Vagina (tissue), 2 donors: Measurements from ENCODE around the gene C22orf39. TPM values are rescaled to one million over a fixed set of nuclear protein-coding genes. Genes with fewer than 3 reads are reported as not detected.

Source experiments
- DNase-seq, 2 donors: peaks; one replicate each; pipeline ENCODE4 v3.0.0-alpha.2; 2017; ENCODE audit errors: extremely low spot score in 2 of 2
- H3K27ac ChIP-seq: fragments of 200-600 bp; sonication (generic); one replicate; pipeline ENCODE4 v1.5.1; 2019
- H3K27me3 ChIP-seq: fragments of 200-600 bp; sonication (generic); one replicate; pipeline ENCODE4 v1.5.1; 2019
- H3K36me3 ChIP-seq, 2 donors: fragments of 200-600 bp; sonication (generic); one replicate each; pipeline ENCODE4 v1.5.1; 2017 to 2019
- H3K4me1 ChIP-seq: fragments of 200-600 bp; sonication (generic); one replicate; pipeline ENCODE4 v1.5.1; 2019
- H3K4me3 ChIP-seq, 2 donors: fragments of 200-600 bp; sonication (generic); 1 replicate in 1 of 2; 2 replicates in 1 of 2; pipeline ENCODE4 v1.5.1; 2016 to 2019
- H3K9me3 ChIP-seq: fragments of 200-600 bp; sonication (generic); one replicate; pipeline ENCODE4 v1.5.1; 2019
- POLR2A ChIP-seq, 2 donors: fragments of 450-650 bp; IDR thresholded peaks; one replicate each; pipeline ENCODE4 v1.6.1; 2017; ENCODE audit warnings: antibody characterized with exemption in 2 of 2, mild to moderate bottlenecking in 2 of 2, moderate library complexity in 2 of 2
- POLR2AphosphoS5 ChIP-seq, 2 donors: sonication (generic); formaldehyde crosslinking; IDR thresholded peaks; one replicate each; pipeline ENCODE4 v1.9.0; 2017; ENCODE audit warnings: antibody characterized with exemption in 2 of 2, mild to moderate bottlenecking in 2 of 2, low read depth in 1 of 2; ENCODE audit not compliant: insufficient read depth in 1 of 2
- intact Hi-C: fragments of 100-400 bp; cut with DNase I; formaldehyde crosslinking; loops from one replicate; pipeline ENCODE4 v1.15.1; 2023
- total RNA-seq: library from RNA; depleted of rRNA; stranded (reverse); fragments of >200 nt; gene quantifications from one replicate; pipeline ENCODE4 v1.2.3, GENCODE V29; 2016
- TF ChIP-seq, protein P1 (sequence below), 3 experiments: fragments of 450-650 bp in 2 of 3; fragments of 200-600 bp in 1 of 3; sonication (generic) in 1 of 3; IDR thresholded peaks; one replicate each; pipeline ENCODE4 v1.5.1; 2017 to 2019; ENCODE audit warnings: antibody characterized with exemption in 3 of 3, mild to moderate bottlenecking in 2 of 3, moderate library complexity in 2 of 3

The C22orf39 gene
- total RNA-seq, 1 donor from 2014 or later, result 46.9 TPM

- TF ChIP-seq, protein P1, sequence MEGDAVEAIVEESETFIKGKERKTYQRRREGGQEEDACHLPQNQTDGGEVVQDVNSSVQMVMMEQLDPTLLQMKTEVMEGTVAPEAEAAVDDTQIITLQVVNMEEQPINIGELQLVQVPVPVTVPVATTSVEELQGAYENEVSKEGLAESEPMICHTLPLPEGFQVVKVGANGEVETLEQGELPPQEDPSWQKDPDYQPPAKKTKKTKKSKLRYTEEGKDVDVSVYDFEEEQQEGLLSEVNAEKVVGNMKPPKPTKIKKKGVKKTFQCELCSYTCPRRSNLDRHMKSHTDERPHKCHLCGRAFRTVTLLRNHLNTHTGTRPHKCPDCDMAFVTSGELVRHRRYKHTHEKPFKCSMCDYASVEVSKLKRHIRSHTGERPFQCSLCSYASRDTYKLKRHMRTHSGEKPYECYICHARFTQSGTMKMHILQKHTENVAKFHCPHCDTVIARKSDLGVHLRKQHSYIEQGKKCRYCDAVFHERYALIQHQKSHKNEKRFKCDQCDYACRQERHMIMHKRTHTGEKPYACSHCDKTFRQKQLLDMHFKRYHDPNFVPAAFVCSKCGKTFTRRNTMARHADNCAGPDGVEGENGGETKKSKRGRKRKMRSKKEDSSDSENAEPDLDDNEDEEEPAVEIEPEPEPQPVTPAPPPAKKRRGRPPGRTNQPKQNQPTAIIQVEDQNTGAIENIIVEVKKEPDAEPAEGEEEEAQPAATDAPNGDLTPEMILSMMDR (IDR thresholded peaks at IDR 0.05), result no peak
- no peak for TF ChIP-seq POLR2A (IDR thresholded peaks at IDR 0.05)
- no peak for DNase-seq
- H3K27me3 ChIP-seq, result no peaks in the 10 kb centered on the region
Observed at GRCh38 chr22:19463008-19463407, 15.5 kb upstream of the C22orf39 start.

DNA sequence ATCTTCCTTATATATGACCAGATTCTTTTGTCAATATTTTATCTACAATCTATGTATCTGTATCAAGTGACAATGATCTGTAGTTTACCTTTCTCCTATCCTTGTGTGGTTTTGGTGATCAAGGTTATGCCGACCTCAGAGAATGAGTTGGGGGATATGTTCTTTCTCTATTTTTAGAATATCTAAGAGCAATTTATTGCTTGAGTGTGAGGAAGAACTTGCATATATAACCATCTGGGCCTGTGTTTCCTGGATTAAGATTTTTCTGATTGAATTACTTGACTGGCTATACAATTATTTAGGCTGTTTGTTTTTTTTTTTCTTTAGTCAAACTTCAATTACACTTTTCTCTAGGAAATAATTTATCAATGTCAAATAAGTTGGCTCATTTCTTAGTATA lies 14.0 kb upstream of the C22orf39 start:
- Histone ChIP-seq H3K4me1 (no peaks in the 10 kb centered on the region), H3K27ac (no peak overlapping the region), H3K4me3 (no peak overlapping the region), H3K36me3 (peaks cover 0 to 52% of the 10 kb centered on the region in 2 donors), H3K9me3 (no peaks in the 10 kb centered on the region), H3K27me3 (no peaks in the 10 kb centered on the region)
- intact Hi-C loops, result no loop called here
- DNase-seq, result no peak
- TF ChIP-seq, protein P1 (IDR thresholded peaks at IDR 0.05), result no peak
- no peak for TF ChIP-seq POLR2AphosphoS5 (IDR thresholded peaks at IDR 0.05; ENCODE audit: insufficient read depth in 1 of 2, low read depth in 1 of 2)
- no peak for TF ChIP-seq POLR2A (IDR thresholded peaks at IDR 0.05)

More at GRCh38 chr22:19463008-19463407, 15.5 kb upstream of the C22orf39 start:
- Histone ChIP-seq H3K4me1 (no peaks in the 10 kb centered on the region), H3K27ac (no peak overlapping the region), H3K9me3 (no peaks in the 10 kb centered on the region), H3K4me3 (no peak overlapping the region), H3K36me3 (peaks cover 0 to 52% of the 10 kb centered on the region in 2 donors)
- intact Hi-C loops, result no loop called here

DNA sequence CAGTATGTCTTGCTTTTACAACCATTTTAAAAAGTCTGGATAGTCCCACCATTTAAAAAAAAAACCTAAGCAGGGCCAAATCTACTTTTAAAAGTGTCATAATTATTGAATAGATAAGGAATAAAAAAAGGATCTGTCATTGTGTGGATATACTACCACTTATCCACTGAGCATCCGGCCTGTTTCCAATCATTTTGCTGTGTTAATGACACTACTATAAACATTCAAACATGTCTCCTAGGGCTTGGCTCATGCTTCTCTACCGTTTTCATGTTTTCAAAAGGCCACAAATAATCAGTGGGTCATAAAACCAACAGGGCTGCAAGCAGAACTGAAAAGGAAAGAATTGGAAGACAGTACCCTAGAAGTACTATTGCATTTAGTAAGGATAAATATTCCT lies 12.5 kb upstream of the C22orf39 start:
- intact Hi-C loops, result no loop called here
- peaks cover 0 to 52% of the 10 kb centered on the region in 2 donors for H3K36me3 ChIP-seq
- no peak for DNase-seq
- TF ChIP-seq, protein P1 (IDR thresholded peaks at IDR 0.05), result no peak
- no peak for TF ChIP-seq POLR2A (IDR thresholded peaks at IDR 0.05)
- TF ChIP-seq POLR2AphosphoS5 (IDR thresholded peaks at IDR 0.05; ENCODE audit: insufficient read depth in 1 of 2, low read depth in 1 of 2), result no peak
- no peaks in the 10 kb centered on the region for H3K9me3 ChIP-seq
- no peak overlapping the region for H3K4me3 ChIP-seq
- H3K4me1 ChIP-seq, result no peaks in the 10 kb centered on the region
- no peak overlapping the region for H3K27ac ChIP-seq
- no peaks in the 10 kb centered on the region for H3K27me3 ChIP-seq

DNA sequence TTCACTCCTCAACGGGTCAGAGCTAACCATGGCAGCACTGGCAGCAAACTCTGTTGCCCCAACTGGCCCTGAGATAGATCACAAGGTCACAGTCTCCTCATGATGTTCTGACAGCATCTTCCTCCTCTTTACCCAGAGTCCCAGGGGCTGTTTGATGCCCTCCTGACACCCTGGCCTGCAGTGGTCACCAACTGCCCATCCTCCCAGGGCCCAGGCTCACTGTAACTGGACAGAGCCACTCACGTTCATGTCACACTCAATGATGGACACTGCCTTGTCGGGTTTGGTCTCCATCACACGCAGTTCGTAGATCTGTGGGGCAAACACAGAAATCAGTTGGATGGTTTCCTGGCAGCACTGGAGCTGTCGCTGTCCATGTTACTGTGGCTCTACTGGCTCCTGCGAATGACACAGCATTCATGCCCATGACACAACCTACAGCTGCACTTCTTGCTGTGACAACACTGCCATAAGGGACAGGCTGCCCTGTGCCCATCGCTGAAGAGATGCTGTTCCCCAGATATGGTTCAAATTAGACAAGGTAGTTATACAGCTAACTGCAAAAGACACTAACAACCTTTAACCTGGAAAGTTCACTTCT lies 10.4 kb upstream of the C22orf39 start:
- Histone ChIP-seq H3K4me3 (no peak overlapping the region), H3K4me1 (no peaks in the 10 kb centered on the region), H3K9me3 (no peaks in the 10 kb centered on the region), H3K27me3 (no peaks in the 10 kb centered on the region), H3K36me3 (peaks cover 0 to 60% of the 10 kb centered on the region in 2 donors), H3K27ac (no peak overlapping the region)
- intact Hi-C loops, result no loop called here
- DNase-seq, result no peak
- TF ChIP-seq POLR2A (IDR thresholded peaks at IDR 0.05) (no peak), POLR2AphosphoS5 (IDR thresholded peaks at IDR 0.05; ENCODE audit: insufficient read depth in 1 of 2, low read depth in 1 of 2) (no peak)
- TF ChIP-seq, protein P1 (IDR thresholded peaks at IDR 0.05), result no peak

GRCh38 chr22:19456541-19456940 lies 9.0 kb upstream of the C22orf39 start:
- Histone ChIP-seq H3K36me3 (peaks cover 0 to 63% of the 10 kb centered on the region in 2 donors), H3K27me3 (no peaks in the 10 kb centered on the region), H3K4me3 (no peak overlapping the region), H3K9me3 (no peaks in the 10 kb centered on the region), H3K4me1 (no peaks in the 10 kb centered on the region), H3K27ac (no peak overlapping the region)
- TF ChIP-seq POLR2A (IDR thresholded peaks at IDR 0.05) (no peak), POLR2AphosphoS5 (IDR thresholded peaks at IDR 0.05; ENCODE audit: insufficient read depth in 1 of 2, low read depth in 1 of 2) (no peak)
- TF ChIP-seq, protein P1 (IDR thresholded peaks at IDR 0.05), result no peak
- intact Hi-C loops, result no loop called here
- DNase-seq, result no peak
